CD4-positive, alpha-beta T cell treated with Interleukin-17A for 4 hours (primary cell): ENCODE data around the gene DHX36.

ENCODE experiments used
- DNase-seq: peaks from one replicate; pipeline ENCODE4 v3.0.0-alpha.2; 2020; ENCODE audit warnings: mixed read lengths

The DHX36 gene

GRCh38 chr3:154223519-154223918 is 100.8 kb downstream of the DHX36 start:
- no peak for DNase-seq
